ENCODE data around the gene RNF41. TPM values are rescaled to one million over a fixed set of nuclear protein-coding genes. Genes with fewer than 3 reads are reported as not detected.

RNF41 gene
- total and polyA plus RNA-seq, 2 experiments from 2014 or later: 17.3 to 37.2 TPM

- H3K9me3 ChIP-seq (ENCODE audit: low read depth): no peaks in the 10 kb centered on the region
- peaks cover 33% of the 10 kb centered on the region for H3K36me3 ChIP-seq
- no peaks in the 10 kb centered on the region for H3K27me3 ChIP-seq
- DNase-seq (ENCODE audit: low read depth in 1 of 2, low spot score in 1 of 2): peak; percentile 21 to 72
- peak; percentile 11 for TF ChIP-seq CTCF (IDR thresholded peaks at IDR 0.05; ENCODE audit: low read depth, low read length)
- H3K4me1 ChIP-seq (ENCODE audit: low read depth): peaks cover 15% of the 10 kb centered on the region
- peak overlapping the region; percentile 87 for H3K4me3 ChIP-seq
- peak overlapping the region; percentile 48 for H3K27ac ChIP-seq
These were observed 35.9 kb upstream of the RNF41 start for GRCh38 chr12:56257491-56258067.

- TF ChIP-seq CTCF (IDR thresholded peaks at IDR 0.05; ENCODE audit: low read depth, low read length): no peak
- Histone ChIP-seq H3K27me3 (no peaks in the 10 kb centered on the region), H3K9me3 (ENCODE audit: low read depth) (no peaks in the 10 kb centered on the region), H3K4me3 (peak overlapping the region; percentile 87), H3K4me1 (ENCODE audit: low read depth) (peaks cover 15% of the 10 kb centered on the region), H3K27ac (peak overlapping the region; percentile 48), H3K36me3 (peaks cover 38% of the 10 kb centered on the region)
- no peak for DNase-seq (ENCODE audit: low read depth in 1 of 2, low spot score in 1 of 2)
These were observed 35.3 kb upstream of the RNF41 start for GRCh38 chr12:56257071-56257470.

- Histone ChIP-seq H3K36me3 (peaks cover 42% of the 10 kb centered on the region), H3K9me3 (ENCODE audit: low read depth) (no peaks in the 10 kb centered on the region), H3K27me3 (no peaks in the 10 kb centered on the region), H3K27ac (no peak overlapping the region), H3K4me1 (ENCODE audit: low read depth) (peaks cover 15% of the 10 kb centered on the region), H3K4me3 (peak overlapping the region; percentile 87)
- TF ChIP-seq CTCF (IDR thresholded peaks at IDR 0.05; ENCODE audit: low read depth, low read length): peak; percentile 25
- DNase-seq (ENCODE audit: low read depth in 1 of 2, low spot score in 1 of 2): peak in 1 of 2 donors; percentile 44
These were observed 34.7 kb upstream of the RNF41 start for GRCh38 chr12:56256326-56256960.

GRCh38 chr12:56255671-56256070 lies 33.9 kb upstream of the RNF41 start:
- no peak for TF ChIP-seq CTCF (IDR thresholded peaks at IDR 0.05; ENCODE audit: low read depth, low read length)
- Histone ChIP-seq H3K27ac (no peak overlapping the region), H3K36me3 (peaks cover 47% of the 10 kb centered on the region), H3K27me3 (no peaks in the 10 kb centered on the region), H3K9me3 (ENCODE audit: low read depth) (no peaks in the 10 kb centered on the region), H3K4me1 (ENCODE audit: low read depth) (peaks cover 15% of the 10 kb centered on the region), H3K4me3 (no peak overlapping the region)
- no peak for DNase-seq (ENCODE audit: low read depth in 1 of 2, low spot score in 1 of 2)

GRCh38 chr12:56253091-56253490 lies 31.4 kb upstream of the RNF41 start:
- Histone ChIP-seq H3K4me3 (no peak overlapping the region), H3K36me3 (peaks cover 61% of the 10 kb centered on the region), H3K9me3 (ENCODE audit: low read depth) (no peaks in the 10 kb centered on the region), H3K27me3 (no peaks in the 10 kb centered on the region), H3K4me1 (ENCODE audit: low read depth) (peaks cover 8% of the 10 kb centered on the region), H3K27ac (no peak overlapping the region)
- no peak for TF ChIP-seq CTCF (IDR thresholded peaks at IDR 0.05; ENCODE audit: low read depth, low read length)
- DNase-seq (ENCODE audit: low read depth in 1 of 2, low spot score in 1 of 2): no peak

Data from cardiac muscle cell (in vitro differentiated cells and primary cell).